Activated CD8-positive, alpha-beta T cell treated with anti-CD3 and anti-CD28 coated beads for 36 hours (primary cell): Measurements from ENCODE around the gene YY1. TPM values are rescaled to one million over a fixed set of nuclear protein-coding genes. Genes with fewer than 3 reads are reported as not detected.

Source experiments
- ATAC-seq: fragments of 200-7000 bp; cut with Tn5 transposase; one replicate; pipeline ENCODE4 v1.10.0; 2021; ENCODE audit warnings: mild to moderate bottlenecking, moderate library complexity
- CTCF ChIA-PET: fragments of 350-600 bp; sonication (Branson Sonifier 250); formaldehyde crosslinking; loops from one replicate; lab custom pipeline; 2021; ENCODE audit warnings: antibody characterized with exemption; lab: Charles Lee
- POLR2A ChIA-PET: fragments of 350-600 bp; sonication (Branson Sonifier 250); formaldehyde crosslinking; loops from one replicate; lab custom pipeline; 2021; ENCODE audit warnings: antibody characterized with exemption; lab: Charles Lee
- DNase-seq: peaks from one replicate; pipeline ENCODE4 v3.0.0-alpha.2; 2020
- H3K27ac Mint-ChIP-seq: one replicate; pipeline ENCODE4 v1.8.0; 2021; ENCODE audit warnings: mild to moderate bottlenecking, mixed read lengths
- H3K27me3 Mint-ChIP-seq: one replicate; pipeline ENCODE4 v1.8.0; 2021; ENCODE audit warnings: mixed read lengths
- H3K36me3 Mint-ChIP-seq: one replicate; pipeline ENCODE4 v1.8.0; 2021; ENCODE audit warnings: low read depth, mixed read lengths
- H3K4me1 Mint-ChIP-seq: one replicate; pipeline ENCODE4 v1.8.0; 2021; ENCODE audit warnings: low read depth, mixed read lengths
- H3K4me3 Mint-ChIP-seq: one replicate; pipeline ENCODE4 v1.8.0; 2021; ENCODE audit warnings: mild to moderate bottlenecking, moderate library complexity, mixed read lengths
- H3K9me3 Mint-ChIP-seq: one replicate; pipeline ENCODE4 v1.8.0; 2021; ENCODE audit warnings: mixed read lengths
- CTCF ChIP-seq: fragments of 200-600 bp; IDR thresholded peaks from one replicate; pipeline ENCODE4 v1.8.0; 2022; ENCODE audit warnings: antibody characterized with exemption, mild to moderate bottlenecking
- intact Hi-C: fragments of 100-400 bp; cut with micrococcal nuclease; formaldehyde crosslinking; loops from one replicate; pipeline ENCODE4 v1.10.0; 2022
- total RNA-seq, 2 experiments: library from RNA; stranded (reverse); gene quantifications; one replicate each; pipeline ENCODE4 v1.2.3, GENCODE V29; 2021

The YY1 gene
- total RNA-seq, 2 experiments from 2014 or later: 105 TPM

DNA sequence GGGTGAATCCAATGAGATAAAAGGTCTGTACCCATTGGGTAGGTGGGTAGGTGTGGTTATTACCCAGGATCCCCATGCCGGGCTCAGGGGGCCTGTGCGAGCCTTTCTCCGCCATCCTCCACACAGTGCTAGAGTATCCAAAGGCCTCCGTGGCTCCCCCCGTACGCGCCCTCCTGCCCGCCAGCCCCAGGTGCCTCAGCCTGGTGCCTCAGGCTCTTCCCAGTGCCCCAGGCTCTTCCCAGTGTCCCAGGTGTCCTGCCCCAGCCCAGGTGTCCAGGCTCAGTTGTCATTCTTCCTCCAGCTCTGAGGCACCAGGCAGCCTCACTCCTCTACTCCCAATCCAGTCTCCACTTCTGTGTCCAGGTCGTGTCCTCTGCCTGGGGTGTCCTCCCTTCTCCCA lies 27.6 kb upstream of the YY1 start:
- H3K4me1 Mint-ChIP-seq: peaks cover 23% of the 10 kb centered on the region

DNA sequence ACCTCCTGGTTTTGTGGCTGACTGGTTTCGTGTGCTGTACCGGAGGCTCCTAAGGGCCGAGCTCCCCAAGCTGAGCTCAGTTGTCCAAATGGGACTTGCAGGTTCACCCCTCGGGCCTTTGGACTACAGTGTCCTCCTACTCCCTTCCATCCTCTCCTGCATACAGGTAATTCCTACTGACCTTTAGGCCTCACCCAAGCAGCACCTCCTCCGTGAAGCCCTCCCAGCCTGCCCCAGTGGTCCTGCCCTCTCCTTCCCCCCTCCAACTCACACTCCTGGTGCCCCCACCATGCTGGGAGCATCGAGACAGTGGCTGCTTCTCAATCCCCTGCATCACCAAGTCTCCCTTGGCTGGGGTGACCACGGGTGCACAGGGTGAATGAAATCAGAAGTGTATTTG lies 27.1 kb upstream of the YY1 start:
- no peak for DNase-seq

More for the DNA sequence above, 27.6 kb upstream of the YY1 start:
- CTCF ChIA-PET: interaction anchor here (0.8 to 6.7 kb wide), 2 partner anchors 13 to 18 kb away, joined by 3 to 37 read pairs; no protein-coding TSS in a partner anchor
- DNase-seq (no peak), ATAC-seq (no peak)
- no peak overlapping the region for H3K4me3 Mint-ChIP-seq
- no peaks in the 10 kb centered on the region for H3K27me3 Mint-ChIP-seq
- no peak overlapping the region for H3K27ac Mint-ChIP-seq
- POLR2A ChIA-PET: interaction anchor here (1.4 to 5.4 kb wide), 3 partner anchors 12 to 23 kb away, joined by 3 to 51 read pairs (median 3); no protein-coding TSS in a partner anchor
- no peaks in the 10 kb centered on the region for H3K36me3 Mint-ChIP-seq
- TF ChIP-seq CTCF: no peak
- intact Hi-C loops: no loop called here
- H3K9me3 Mint-ChIP-seq: no peaks in the 10 kb centered on the region

DNA sequence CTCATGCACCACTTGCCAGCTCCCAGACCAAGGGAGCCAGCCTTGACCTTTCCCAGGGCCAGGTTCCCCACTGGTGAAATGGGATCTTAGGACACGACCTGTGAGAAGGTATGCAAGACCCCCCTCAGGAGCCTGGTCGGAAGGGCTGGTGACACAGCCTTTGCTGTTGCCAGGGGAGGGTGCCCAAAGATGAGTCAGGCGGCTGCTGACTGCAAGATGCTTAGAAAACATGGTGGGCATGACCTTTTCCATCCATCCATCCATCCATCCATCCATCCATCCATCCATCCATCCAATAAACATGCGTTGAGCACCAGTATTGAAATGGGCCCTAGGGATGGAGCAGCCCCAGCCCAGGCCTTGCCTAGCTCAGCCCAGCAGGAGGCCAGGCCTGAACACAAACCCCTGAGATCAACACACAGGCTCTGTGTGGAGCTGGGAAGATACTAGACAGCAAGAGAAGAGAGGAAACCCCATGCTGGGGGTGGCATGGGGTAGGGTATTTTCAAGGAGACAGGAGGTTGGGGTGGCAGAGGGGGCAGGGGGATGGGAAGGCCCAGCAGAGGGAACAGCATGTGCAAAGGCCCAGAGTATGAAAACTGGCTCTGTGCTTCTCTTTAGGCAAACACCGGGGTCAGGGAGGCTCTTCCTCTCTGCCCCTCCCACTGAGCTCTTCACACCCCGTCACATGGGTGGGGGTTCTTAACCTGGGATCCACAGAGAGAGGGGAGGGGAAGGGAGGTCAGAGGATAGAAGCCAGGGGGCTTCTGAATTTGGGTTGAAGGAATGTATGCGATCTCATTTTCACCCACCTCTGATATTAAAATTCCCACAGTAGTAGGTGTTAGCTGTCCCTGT lies 26.2 kb upstream of the YY1 start:
- POLR2A ChIA-PET: interaction anchor here (0.7 to 5.4 kb wide), 8 partner anchors 10 to 151 kb away, joined by 3 to 51 read pairs (median 3); no protein-coding TSS in a partner anchor
- Mint-ChIP-seq H3K9me3 (no peaks in the 10 kb centered on the region), H3K27me3 (no peaks in the 10 kb centered on the region), H3K36me3 (no peaks in the 10 kb centered on the region), H3K27ac (peak overlapping the region; percentile 91), H3K4me3 (peak overlapping the region; percentile 83), H3K4me1 (peaks cover 23% of the 10 kb centered on the region)
- CTCF ChIA-PET: interaction anchor here (1.4 to 6.7 kb wide), 2 partner anchors 8 to 19 kb away, joined by 3 to 37 read pairs; no protein-coding TSS in a partner anchor
- DNase-seq (no peak), ATAC-seq (no peak)
- intact Hi-C loops: no loop called here
- TF ChIP-seq CTCF: no peak

More for the DNA sequence above, 27.1 kb upstream of the YY1 start:
- no peak for TF ChIP-seq CTCF
- H3K4me3 Mint-ChIP-seq: no peak overlapping the region
- intact Hi-C loops: no loop called here
- no peaks in the 10 kb centered on the region for H3K27me3 Mint-ChIP-seq
- no peak for ATAC-seq
- H3K4me1 Mint-ChIP-seq: peaks cover 23% of the 10 kb centered on the region
- no peaks in the 10 kb centered on the region for H3K9me3 Mint-ChIP-seq
- H3K36me3 Mint-ChIP-seq: no peaks in the 10 kb centered on the region
- ChIA-PET POLR2A (interaction anchor here (0.8 to 5.4 kb wide), 5 partner anchors 11 to 108 kb away, joined by 3 to 51 read pairs (median 3); no protein-coding TSS in a partner anchor), CTCF (interaction anchor here (1.4 to 6.7 kb wide), 2 partner anchors 9 to 18 kb away, joined by 3 to 37 read pairs; no protein-coding TSS in a partner anchor)
- no peak overlapping the region for H3K27ac Mint-ChIP-seq

DNA sequence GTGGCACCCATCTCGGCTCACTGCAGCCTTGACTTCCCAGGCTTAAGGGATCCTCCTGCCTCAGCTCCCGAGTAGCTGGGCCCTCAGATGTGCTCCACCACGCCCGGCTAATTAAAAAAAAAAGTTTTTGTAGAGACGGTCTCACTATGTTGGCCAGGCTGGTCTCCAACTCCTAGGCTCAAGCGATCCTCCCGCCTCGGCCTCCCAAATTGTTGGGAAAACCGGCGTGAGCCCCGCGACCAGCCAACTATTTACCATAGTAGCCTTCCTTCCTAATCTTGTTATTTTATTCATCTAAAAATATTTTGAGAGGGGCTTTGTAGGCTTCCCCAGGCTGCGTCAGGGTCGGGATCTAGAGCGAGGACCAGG lies 25.4 kb upstream of the YY1 start:
- CTCF ChIA-PET: interaction anchor here (3.0 to 6.7 kb wide), 2 partner anchors 10 to 20 kb away, joined by 16 to 37 read pairs; no protein-coding TSS in a partner anchor
- no peak for TF ChIP-seq CTCF
- POLR2A ChIA-PET: interaction anchor here (0.7 to 5.4 kb wide), 8 partner anchors 10 to 152 kb away, joined by 3 to 51 read pairs (median 4); partner anchors contain the start of gene EVL

More for the DNA sequence above, 25.4 kb upstream of the YY1 start:
- Mint-ChIP-seq H3K4me3 (peak overlapping the region; percentile 83), H3K9me3 (no peaks in the 10 kb centered on the region), H3K4me1 (peaks cover 23% of the 10 kb centered on the region), H3K27ac (peak overlapping the region; percentile 91), H3K36me3 (no peaks in the 10 kb centered on the region), H3K27me3 (no peaks in the 10 kb centered on the region)
- ATAC-seq (no peak), DNase-seq (no peak)
- intact Hi-C loops: no loop called here
